ENCODE measurements around the gene KDM3B.
"Not testable (repeated sequence)": the region's sequence is repeated elsewhere in the genome, so short reads cannot be mapped to it uniquely, and the experiment has no call there.

The KDM3B gene

DNA sequence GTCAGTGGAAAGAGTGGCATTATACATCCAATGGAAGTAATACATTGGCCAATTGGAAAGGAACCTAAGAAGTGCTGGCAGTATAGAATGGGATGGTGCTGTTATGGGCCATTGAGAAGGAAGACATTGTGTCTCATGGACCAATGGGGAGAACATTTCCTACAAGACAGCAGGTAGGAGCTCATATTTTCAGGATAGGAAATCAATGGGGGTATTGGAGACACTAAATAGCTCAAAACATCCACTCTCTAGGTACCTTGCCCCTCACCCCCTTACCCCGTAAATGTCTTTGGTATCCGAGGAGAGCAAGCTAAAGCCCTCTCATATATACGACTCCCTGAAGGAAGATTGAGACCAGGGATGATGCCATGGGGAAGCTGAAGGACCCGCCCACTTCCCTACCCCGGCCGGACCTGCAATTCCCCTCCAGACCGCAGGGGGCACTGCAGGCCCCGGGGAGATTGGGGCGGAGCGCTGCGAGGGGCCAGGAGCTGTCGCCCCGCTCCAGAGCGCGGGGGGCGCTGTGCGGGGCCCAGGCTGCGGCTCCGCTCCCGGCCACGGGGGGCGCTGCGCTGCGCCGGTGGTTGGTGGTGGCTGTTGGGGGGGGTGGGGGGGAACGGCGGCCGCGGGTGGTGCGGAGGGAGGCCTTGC is at the start of gene KDM3B:
Gene KDM3B (plus strand): TSS at position 615 of the 651 bp plus-strand sequence. CDS start 111 bp downstream, outside the sequence.
- DNase-seq, result peak in 50 of 58 donors; percentile 13 to 82 (median 66)

GRCh38 chr5:138303372-138303771 is 49.1 kb upstream of the KDM3B start:
- no peak for DNase-seq

DNA sequence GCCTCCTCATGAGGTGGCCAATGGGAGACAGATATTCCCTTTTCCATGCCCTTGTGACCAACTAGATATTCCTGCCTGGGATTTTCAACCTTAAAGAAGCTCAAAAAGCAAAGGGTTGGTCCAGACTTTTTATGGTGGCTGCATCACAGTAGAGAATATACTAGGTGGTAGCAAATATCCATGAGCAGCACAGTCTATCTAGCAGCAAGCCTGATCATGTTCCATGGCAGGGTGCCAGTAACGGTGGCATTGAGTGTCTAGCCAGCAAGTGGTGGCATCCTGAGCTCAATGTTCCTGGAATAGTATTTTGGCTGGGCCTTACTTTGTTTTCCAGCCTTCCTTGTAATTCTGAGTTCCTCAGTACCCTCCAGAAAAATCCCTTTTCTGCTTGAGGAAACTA is 46.7 kb upstream of the KDM3B start:
- DNase-seq, result peak in 5 of 58 donors; percentile 0 to 28 (median 3)

- DNase-seq, result no peak
These were observed 36.7 kb upstream of the KDM3B start for GRCh38 chr5:138315751-138316278.

GRCh38 chr5:138316355-138316754 is 36.1 kb upstream of the KDM3B start:
- no peak for DNase-seq

DNA sequence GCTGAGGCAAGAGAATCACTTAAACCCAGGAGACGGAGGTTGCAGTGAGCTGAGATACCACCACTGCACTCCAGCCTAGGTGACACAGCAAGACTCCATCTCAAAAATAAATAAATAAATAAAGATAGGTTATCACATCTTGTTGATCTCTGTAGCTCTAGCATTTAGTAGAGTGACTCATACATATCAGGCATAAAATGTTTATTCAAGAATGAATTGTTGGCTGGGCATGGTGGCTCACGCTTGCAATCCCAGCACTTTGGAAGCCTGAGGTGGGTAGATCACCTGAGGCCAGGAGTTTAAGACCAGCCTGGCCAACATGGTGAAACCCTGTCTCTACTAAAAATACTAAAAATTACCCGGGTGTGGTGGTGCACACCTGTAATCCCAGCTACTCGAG is 34.3 kb upstream of the KDM3B start:
- DNase-seq, result not testable (repeated sequence)

DNA sequence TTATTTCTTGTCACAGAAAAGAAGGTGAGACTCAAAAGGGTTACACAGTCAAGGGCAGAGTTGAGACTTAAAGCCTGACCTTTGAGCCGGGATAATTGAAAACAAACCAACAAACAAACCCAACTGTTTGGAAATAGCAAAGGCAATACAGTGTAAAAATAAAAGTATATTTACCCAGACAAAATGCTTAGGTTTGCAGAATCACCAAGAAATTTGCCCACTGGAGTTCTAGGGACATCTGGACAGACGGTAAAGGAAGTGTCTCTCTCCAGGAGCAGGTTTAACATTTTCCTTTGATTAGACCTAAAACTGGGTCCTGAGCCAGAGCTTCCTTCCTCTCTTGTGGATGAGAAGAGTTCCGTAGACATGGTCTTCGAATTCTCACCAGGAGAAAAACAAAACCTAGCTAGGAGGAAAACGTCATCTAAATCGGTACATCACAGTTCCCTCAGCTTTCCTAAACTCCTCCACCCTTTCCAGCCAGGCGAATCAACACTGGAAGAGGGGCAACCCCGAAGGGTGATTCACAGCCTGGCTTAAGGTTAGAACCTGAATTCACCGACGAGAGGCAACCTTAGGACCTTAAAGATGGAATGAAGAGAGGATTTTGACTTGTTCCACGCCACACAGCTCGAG is 21.6 kb upstream of the KDM3B start:
- no peak for DNase-seq

DNA sequence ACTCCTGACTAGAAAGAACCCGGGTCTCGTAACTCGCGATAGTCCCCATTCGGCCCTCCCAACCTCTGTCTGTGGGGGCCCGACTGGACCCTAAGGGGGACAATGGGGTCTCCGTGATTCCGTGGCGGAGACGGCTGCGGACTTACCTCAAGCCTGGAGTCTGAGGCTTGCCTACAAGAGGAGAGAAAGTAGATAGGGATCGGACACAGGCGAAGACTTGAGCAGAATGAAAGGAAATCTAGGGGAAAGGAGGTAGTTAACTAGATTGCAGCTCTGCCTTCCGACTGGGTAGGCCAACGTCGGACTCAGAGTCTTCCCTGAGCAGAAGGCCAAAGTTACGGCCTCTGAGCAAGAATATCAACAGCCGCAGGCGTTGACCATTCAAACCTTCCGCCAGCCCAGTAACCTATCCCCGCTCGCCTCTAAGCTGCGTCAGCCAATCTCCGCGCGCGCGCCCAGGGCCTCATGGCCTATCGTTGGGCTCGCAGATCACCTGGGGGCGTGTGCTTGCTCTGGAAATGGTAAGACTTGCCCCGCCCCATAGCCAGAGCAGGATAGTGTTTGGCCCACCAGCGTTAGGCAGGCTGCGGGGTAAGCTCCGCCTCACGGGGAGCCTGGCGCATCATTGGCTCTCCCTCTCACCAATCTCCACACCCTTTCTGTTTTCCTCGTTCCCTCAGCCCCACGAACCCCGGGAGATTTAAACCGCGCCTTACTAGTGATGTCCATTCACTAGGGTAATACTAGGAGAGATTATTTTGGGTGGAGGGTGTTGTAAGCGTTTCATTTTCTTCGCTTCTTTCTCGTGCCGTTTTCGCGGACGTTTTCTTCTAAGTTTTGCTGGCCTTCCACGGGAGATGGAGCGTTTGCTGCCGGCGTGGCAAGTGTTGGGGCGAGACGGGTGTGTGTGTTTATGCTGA is 20.8 kb upstream of the KDM3B start, which contains the start of gene CDC25C:
Gene CDC25C (minus strand): TSS at position 356 of the 920 bp plus-strand sequence. CDS start 624 bp downstream, outside the sequence.
- DNase-seq, result peak; percentile 74 to 99 (median 95)

DNA sequence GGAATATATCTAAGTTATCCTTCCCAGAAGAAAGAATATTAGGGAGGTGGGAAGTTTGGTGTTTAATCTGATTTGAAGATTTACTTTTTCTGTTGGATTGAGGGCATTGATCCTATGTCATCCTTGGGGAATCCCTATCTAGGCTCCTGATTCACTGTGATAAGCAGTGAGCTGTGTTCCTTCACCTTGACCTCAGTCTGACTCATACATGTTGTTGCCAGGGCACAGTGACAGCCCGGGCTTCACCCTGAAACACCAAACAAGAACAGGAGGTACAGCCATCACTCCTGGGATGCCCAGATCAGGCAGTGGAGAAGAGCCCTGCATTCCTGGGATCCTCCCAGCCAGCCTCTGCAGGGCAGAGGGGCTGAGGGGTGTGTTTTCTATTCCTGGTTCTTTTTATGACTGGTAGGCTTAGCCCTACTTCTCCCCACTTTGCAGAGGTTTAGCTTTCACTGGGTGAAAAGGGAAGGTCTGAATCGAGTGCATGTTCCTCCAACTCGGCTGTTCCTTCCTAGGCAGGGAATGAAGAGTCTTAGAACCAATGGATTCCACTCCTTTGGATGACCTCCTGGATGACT is 17.5 kb upstream of the KDM3B start:
- no peak for DNase-seq

GRCh38 chr5:138336952-138337684 is 15.4 kb upstream of the KDM3B start:
- DNase-seq, result peak in 40 of 58 donors; percentile 57 to 95 (median 86)

DNA sequence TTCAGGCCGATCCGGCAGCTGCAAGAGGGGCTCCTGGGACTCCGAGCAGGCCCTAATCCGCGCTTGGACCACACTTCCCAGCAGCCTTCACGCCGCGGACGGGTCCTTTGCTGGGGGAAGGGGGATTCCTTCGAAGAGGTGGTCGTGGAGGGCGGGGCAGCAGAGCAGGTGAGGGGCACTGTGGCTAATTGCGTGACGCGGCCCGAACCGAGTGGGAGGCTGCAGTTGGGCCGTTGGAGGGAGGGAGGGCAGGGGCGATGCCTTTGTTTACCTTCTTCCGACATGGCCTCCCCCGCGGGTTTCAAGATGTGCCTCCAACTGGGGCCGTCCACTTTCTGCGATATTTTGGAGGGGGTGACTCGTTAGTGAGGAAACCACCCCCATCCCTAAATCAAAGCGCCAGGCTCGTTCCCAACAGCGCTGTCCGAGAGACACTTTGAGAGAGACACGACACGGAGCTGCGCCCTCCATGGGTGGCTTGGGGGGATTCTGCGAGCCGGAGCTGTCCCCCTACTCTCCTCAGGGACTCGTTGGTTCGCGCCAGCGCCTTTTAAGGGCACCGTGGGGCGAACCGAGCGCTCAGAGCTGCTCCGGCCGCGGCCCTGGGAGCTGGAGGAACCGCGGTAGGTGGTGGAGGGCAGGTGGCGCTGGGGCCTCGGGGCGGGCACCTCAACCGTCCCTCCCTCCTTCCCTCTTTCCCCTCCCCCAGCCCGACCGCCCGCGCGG is 14.6 kb upstream of the KDM3B start, which contains the start of gene FAM53C:
Gene FAM53C (plus strand): TSS at position 582 of the 726 bp plus-strand sequence. CDS start 3,070 bp downstream, outside the sequence.
- peak; percentile 16 to 98 (median 91) for DNase-seq

GRCh38 chr5:138338411-138339090 is 13.9 kb upstream of the KDM3B start:
- DNase-seq, result no peak

GRCh38 chr5:138339091-138339456 is 13.4 kb upstream of the KDM3B start:
- DNase-seq, result peak in 11 of 58 donors; percentile 5 to 50 (median 15)

DNA sequence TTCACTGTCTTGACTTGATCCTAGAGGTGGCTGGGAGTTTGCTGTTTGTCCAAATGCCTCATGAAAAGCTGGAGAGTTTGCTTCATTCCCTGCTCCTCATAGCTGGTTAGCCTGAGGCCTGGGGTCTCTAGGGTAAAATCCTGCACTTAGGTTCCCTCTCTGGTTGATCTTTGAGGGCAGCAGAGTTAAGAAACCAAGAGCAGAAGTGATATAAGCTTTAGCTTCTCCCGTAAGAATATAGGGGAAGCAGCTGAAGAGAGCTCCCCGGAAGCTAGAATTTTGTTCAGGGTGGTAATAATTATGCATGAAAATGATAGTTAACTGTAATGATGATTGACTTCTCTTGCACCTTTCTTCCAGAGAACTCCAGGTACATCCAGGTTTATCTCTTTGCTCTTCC is 13.0 kb upstream of the KDM3B start:
- no peak for DNase-seq

GRCh38 chr5:138340008-138340407 is 12.5 kb upstream of the KDM3B start:
- DNase-seq, result no peak

GRCh38 chr5:138344887-138345622 is 7.4 kb upstream of the KDM3B start:
- DNase-seq, result no peak

- no peak for DNase-seq
These were observed 5.6 kb upstream of the KDM3B start for GRCh38 chr5:138346889-138347288.
